MM.1S (cell line): ENCODE results near the gene SATB2.
A peak's percentile ranks its signal among the peaks of the same experiment; 100 is the strongest.

Source experiments
- DNase-seq: peaks from one replicate; pipeline ENCODE4 v3.0.0-alpha.2; 2015
- H2AFZ ChIP-seq: fragments of 300-600 bp; sonication (generic); 2 replicates; pipeline ENCODE4 v1.6.0; 2016; ENCODE audit warnings: antibody characterized with exemption, low read length
- H3F3A ChIP-seq: fragments of 300-600 bp; sonication (generic); 2 replicates; pipeline ENCODE4 v1.6.1; 2016; ENCODE audit warnings: mild to moderate bottlenecking, antibody characterized with exemption, low read length, moderate library complexity, mixed read lengths; ENCODE audit not compliant: insufficient read depth
- H3K27ac ChIP-seq: fragments of 300-600 bp; sonication (generic); 2 replicates; pipeline ENCODE4 v1.5.1; 2016; ENCODE audit warnings: mild to moderate bottlenecking, low read length
- H3K27me3 ChIP-seq: fragments of 300-600 bp; sonication (generic); replicated peaks from 2 replicates; pipeline ENCODE4 v1.6.0; 2016; ENCODE audit warnings: low read length; ENCODE audit not compliant: insufficient read depth
- H3K36me3 ChIP-seq: fragments of 300-600 bp; sonication (generic); replicated peaks from 2 replicates; pipeline ENCODE4 v1.6.1; 2016; ENCODE audit warnings: mild to moderate bottlenecking, low read length, mixed read lengths; ENCODE audit not compliant: insufficient read depth
- H3K4me1 ChIP-seq: fragments of 300-600 bp; sonication (generic); 2 replicates; pipeline ENCODE4 v1.6.1; 2016; ENCODE audit warnings: low read length, mixed read lengths
- H3K4me2 ChIP-seq: fragments of 300-600 bp; sonication (generic); 2 replicates; pipeline ENCODE4 v1.6.0; 2016; ENCODE audit warnings: low read depth, low read length
- H3K4me3 ChIP-seq: fragments of 300-600 bp; sonication (generic); 2 replicates; pipeline ENCODE4 v1.5.1; 2016; ENCODE audit warnings: low read length, mixed read lengths
- H3K79me2 ChIP-seq: fragments of 300-600 bp; sonication (generic); 2 replicates; pipeline ENCODE4 v1.6.1; 2016; ENCODE audit warnings: mixed run types, low read length, mixed read lengths
- H3K9ac ChIP-seq: fragments of 300-600 bp; sonication (generic); 2 replicates; pipeline ENCODE4 v1.6.1; 2016; ENCODE audit warnings: low read length, mixed read lengths
- H3K9me2 ChIP-seq: fragments of 300-600 bp; sonication (generic); replicated peaks from 2 replicates; pipeline ENCODE4 v1.6.1; 2016; ENCODE audit warnings: mild to moderate bottlenecking, low read length, mixed read lengths; ENCODE audit not compliant: insufficient read depth
- H3K9me3 ChIP-seq: fragments of 300-600 bp; sonication (generic); replicated peaks from 2 replicates; pipeline ENCODE4 v1.6.1; 2016; ENCODE audit warnings: mild to moderate bottlenecking, low read length, mixed read lengths; ENCODE audit not compliant: insufficient read depth
- H4K20me1 ChIP-seq: fragments of 300-600 bp; sonication (generic); 2 replicates; pipeline ENCODE4 v1.6.1; 2016; ENCODE audit warnings: mild to moderate bottlenecking, low read length, moderate library complexity, mixed read lengths; ENCODE audit not compliant: insufficient read depth
- CTCF ChIP-seq: fragments of 300-600 bp; sonication (generic); IDR thresholded peaks from 2 replicates; pipeline ENCODE4 v1.5.1; 2016; ENCODE audit warnings: antibody characterized with exemption, low read length, mixed read lengths
- EZH2 ChIP-seq: fragments of 300-600 bp; sonication (generic); optimal IDR thresholded peaks from 2 replicates; pipeline ENCODE3; 2017; ENCODE audit warnings: low read depth, mild to moderate bottlenecking, antibody characterized with exemption, low read length, mixed read lengths
- EZH2phosphoT487 ChIP-seq: fragments of 300-600 bp; sonication (generic); IDR thresholded peaks from 2 replicates; pipeline ENCODE4 v1.6.1; 2018; ENCODE audit warnings: antibody characterized with exemption, low read length

Gene SATB2

DNA sequence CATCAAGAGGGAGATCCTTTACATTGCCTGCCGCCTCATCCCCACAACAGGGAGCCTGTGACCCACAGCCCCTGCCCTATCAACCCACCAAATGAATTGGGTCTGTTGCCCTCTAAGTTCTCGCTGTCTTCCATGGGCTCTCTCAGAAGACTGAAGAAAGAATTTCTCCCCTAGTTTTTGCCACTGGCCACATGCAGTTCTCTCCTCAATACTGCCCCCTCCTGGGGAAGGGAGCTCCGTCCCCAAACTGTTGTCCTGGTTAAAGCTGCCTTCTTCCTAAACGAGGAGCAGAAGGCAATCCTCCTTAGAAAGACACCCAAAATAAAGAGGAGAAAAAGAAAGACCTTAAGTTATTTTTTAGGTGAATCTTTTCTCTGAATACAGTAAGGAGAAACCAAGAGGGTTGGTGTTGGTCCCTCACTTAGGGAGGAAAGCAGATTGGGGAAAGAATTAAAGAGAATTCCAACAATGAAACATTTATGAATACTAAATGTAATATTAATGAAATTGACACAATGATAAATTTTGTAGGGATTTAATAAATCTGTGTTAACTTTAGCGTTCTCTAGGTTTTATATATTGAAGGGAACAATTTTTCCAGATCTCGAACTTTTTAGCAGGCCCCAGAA is 31.1 kb upstream of the SATB2 start:
- Histone ChIP-seq H3K9me2 (no peaks in the 10 kb centered on the region), H3K9me3 (no peaks in the 10 kb centered on the region), H3K9ac (no peak overlapping the region), H3K79me2 (no peaks in the 10 kb centered on the region), H3K4me1 (no peaks in the 10 kb centered on the region), H3K4me2 (no peak overlapping the region), H2AFZ (no peak overlapping the region), H3K27me3 (no peaks in the 10 kb centered on the region), H4K20me1 (no peaks in the 10 kb centered on the region), H3F3A (no peaks in the 10 kb centered on the region), H3K36me3 (no peaks in the 10 kb centered on the region), H3K27ac (no peak overlapping the region), H3K4me3 (no peak overlapping the region)
- TF ChIP-seq CTCF: peak; percentile 89
- no peak for TF ChIP-seq EZH2
- DNase-seq: peak; percentile 46

DNA sequence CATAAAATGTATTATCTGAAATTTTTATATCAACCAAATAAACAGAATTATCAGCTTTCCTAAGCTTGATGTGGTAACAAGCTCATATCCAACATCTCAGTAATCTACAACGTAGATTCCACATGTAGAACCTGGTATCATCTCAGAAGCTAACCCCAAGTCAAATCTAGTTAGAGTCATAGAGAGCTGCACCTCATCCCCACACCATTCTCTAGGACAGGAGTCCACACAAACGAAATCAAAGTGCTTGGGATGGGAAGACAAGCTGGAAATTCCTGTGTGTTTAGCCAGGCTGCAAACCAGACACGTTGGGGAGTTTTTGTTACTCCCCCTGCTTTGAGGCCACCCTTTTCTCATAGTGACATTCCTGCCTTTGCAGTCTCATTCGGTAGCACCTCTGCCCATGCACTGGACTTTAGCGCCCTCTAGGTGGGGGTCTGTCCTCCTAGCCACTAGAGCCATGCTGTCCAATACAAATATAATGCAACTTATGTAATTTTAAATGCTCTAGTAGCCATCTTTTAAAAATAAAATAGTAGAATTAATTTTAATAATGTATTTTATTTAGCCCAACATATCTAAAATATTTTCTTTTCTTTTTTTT is 28.1 kb upstream of the SATB2 start:
- no peaks in the 10 kb centered on the region for H3K9me2 ChIP-seq
- no peak overlapping the region for H3K4me3 ChIP-seq
- H3K4me1 ChIP-seq: no peaks in the 10 kb centered on the region
- H3K9me3 ChIP-seq: no peaks in the 10 kb centered on the region
- peak; percentile 53 for DNase-seq
- no peaks in the 10 kb centered on the region for H3K27me3 ChIP-seq
- H3K36me3 ChIP-seq: no peaks in the 10 kb centered on the region
- H3K27ac ChIP-seq: no peak overlapping the region
- peak; percentile 63 for TF ChIP-seq CTCF
- TF ChIP-seq EZH2phosphoT487: no peak
- H2AFZ ChIP-seq: no peak overlapping the region
- H3K4me2 ChIP-seq: no peak overlapping the region
- no peaks in the 10 kb centered on the region for H3K79me2 ChIP-seq
- no peaks in the 10 kb centered on the region for H3F3A ChIP-seq
- no peak overlapping the region for H3K9ac ChIP-seq
- no peaks in the 10 kb centered on the region for H4K20me1 ChIP-seq

- Histone ChIP-seq H3K36me3 (no peaks in the 10 kb centered on the region), H3K4me1 (no peaks in the 10 kb centered on the region), H3K27me3 (no peaks in the 10 kb centered on the region), H3K79me2 (no peaks in the 10 kb centered on the region), H3K9me3 (no peaks in the 10 kb centered on the region), H3F3A (no peaks in the 10 kb centered on the region), H4K20me1 (no peaks in the 10 kb centered on the region), H3K4me2 (no peak overlapping the region), H3K27ac (no peak overlapping the region), H3K4me3 (no peak overlapping the region), H2AFZ (no peak overlapping the region), H3K9me2 (no peaks in the 10 kb centered on the region), H3K9ac (no peak overlapping the region)
- no peak for DNase-seq
- no peak for TF ChIP-seq EZH2
- no peak for TF ChIP-seq EZH2phosphoT487
- peak; percentile 17 for TF ChIP-seq CTCF
Measured at GRCh38 chr2:199484927-199485326, 27.2 kb upstream of the SATB2 start.
